ENCODE measurements around the gene GRM3.

GRM3 gene

DNA sequence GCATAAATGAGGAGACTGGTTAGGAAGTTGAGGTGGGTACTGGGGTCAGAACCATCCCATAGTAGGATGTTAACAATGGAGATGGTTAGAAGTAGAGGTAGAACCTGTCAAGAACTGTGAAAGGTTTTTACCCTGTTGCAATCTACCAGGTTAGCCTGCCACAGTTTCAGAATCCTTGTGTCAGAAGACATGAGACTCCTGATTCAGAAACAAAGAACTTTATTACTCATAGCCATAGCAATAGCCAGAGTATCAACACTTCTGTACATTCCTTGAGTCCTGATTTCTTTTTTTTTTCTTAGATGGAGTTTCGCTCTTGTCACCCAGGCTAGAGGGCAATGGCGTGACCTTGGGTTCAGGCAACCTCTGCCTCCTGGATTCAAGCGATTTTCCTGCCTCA is 200.9 kb downstream of the GRM3 start:
- no peak overlapping the region for H3K27ac Mint-ChIP-seq
- no peaks in the 10 kb centered on the region for H3K27me3 Mint-ChIP-seq (ENCODE audit: low read depth)
- H3K4me1 Mint-ChIP-seq (ENCODE audit: low read depth): no peaks in the 10 kb centered on the region
- H3K9me3 Mint-ChIP-seq: no peaks in the 10 kb centered on the region
- H3K4me3 Mint-ChIP-seq: no peak overlapping the region
- no peaks in the 10 kb centered on the region for H3K36me3 Mint-ChIP-seq (ENCODE audit: low read depth)
- no peak for DNase-seq (ENCODE audit: low spot score)

GRCh38 chr7:86846494-86847190 is 202.9 kb downstream of the GRM3 start:
- H3K4me3 Mint-ChIP-seq: no peak overlapping the region
- no peak for DNase-seq (ENCODE audit: low spot score)
- H3K27me3 Mint-ChIP-seq (ENCODE audit: low read depth): no peaks in the 10 kb centered on the region
- H3K4me1 Mint-ChIP-seq (ENCODE audit: low read depth): no peaks in the 10 kb centered on the region
- no peaks in the 10 kb centered on the region for H3K36me3 Mint-ChIP-seq (ENCODE audit: low read depth)
- no peak overlapping the region for H3K27ac Mint-ChIP-seq
- no peaks in the 10 kb centered on the region for H3K9me3 Mint-ChIP-seq

- H3K27me3 Mint-ChIP-seq (ENCODE audit: low read depth): no peaks in the 10 kb centered on the region
- no peak for DNase-seq (ENCODE audit: low spot score)
- no peak overlapping the region for H3K27ac Mint-ChIP-seq
- no peaks in the 10 kb centered on the region for H3K4me1 Mint-ChIP-seq (ENCODE audit: low read depth)
- no peaks in the 10 kb centered on the region for H3K9me3 Mint-ChIP-seq
- H3K4me3 Mint-ChIP-seq: no peak overlapping the region
- H3K36me3 Mint-ChIP-seq (ENCODE audit: low read depth): no peaks in the 10 kb centered on the region
Observed at GRCh38 chr7:86848226-86848625, 204.5 kb downstream of the GRM3 start.

DNA sequence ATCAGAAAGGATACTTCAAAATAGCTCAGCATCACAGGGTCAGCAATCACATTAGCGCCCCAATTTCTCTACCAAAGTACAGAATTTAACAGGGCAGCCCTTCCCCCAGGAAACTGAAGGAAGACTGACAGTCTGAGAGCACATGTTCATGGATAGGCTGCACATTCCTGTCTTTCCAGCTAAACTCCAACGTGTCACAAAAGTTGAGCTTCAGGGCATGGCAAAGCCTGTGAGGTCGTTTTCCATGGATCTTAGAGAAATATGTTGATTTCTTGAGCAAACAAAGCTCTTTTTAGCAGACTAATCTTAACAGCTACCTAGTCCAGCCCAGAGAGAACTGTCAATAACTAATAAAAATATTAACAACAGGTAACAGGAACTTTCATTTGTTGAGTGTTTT is 207.9 kb downstream of the GRM3 start:
- DNase-seq (ENCODE audit: low spot score): no peak
- H3K27me3 Mint-ChIP-seq (ENCODE audit: low read depth): no peaks in the 10 kb centered on the region
- no peaks in the 10 kb centered on the region for H3K4me1 Mint-ChIP-seq (ENCODE audit: low read depth)
- no peak overlapping the region for H3K27ac Mint-ChIP-seq
- H3K36me3 Mint-ChIP-seq (ENCODE audit: low read depth): no peaks in the 10 kb centered on the region
- H3K9me3 Mint-ChIP-seq: no peaks in the 10 kb centered on the region
- no peak overlapping the region for H3K4me3 Mint-ChIP-seq

- Mint-ChIP-seq H3K27ac (no peak overlapping the region), H3K4me3 (no peak overlapping the region), H3K36me3 (ENCODE audit: low read depth) (no peaks in the 10 kb centered on the region), H3K9me3 (no peaks in the 10 kb centered on the region), H3K4me1 (ENCODE audit: low read depth) (no peaks in the 10 kb centered on the region), H3K27me3 (ENCODE audit: low read depth) (no peaks in the 10 kb centered on the region)
- no peak for DNase-seq (ENCODE audit: low spot score)
Observed at GRCh38 chr7:86863452-86863851, 219.7 kb downstream of the GRM3 start.

- no peak overlapping the region for H3K4me3 Mint-ChIP-seq
- H3K9me3 Mint-ChIP-seq: no peaks in the 10 kb centered on the region
- no peaks in the 10 kb centered on the region for H3K36me3 Mint-ChIP-seq (ENCODE audit: low read depth)
- H3K27me3 Mint-ChIP-seq (ENCODE audit: low read depth): no peaks in the 10 kb centered on the region
- DNase-seq (ENCODE audit: low spot score): no peak
- no peaks in the 10 kb centered on the region for H3K4me1 Mint-ChIP-seq (ENCODE audit: low read depth)
- H3K27ac Mint-ChIP-seq: no peak overlapping the region
Observed at GRCh38 chr7:86867163-86867762, 223.6 kb downstream of the GRM3 start.

DNA sequence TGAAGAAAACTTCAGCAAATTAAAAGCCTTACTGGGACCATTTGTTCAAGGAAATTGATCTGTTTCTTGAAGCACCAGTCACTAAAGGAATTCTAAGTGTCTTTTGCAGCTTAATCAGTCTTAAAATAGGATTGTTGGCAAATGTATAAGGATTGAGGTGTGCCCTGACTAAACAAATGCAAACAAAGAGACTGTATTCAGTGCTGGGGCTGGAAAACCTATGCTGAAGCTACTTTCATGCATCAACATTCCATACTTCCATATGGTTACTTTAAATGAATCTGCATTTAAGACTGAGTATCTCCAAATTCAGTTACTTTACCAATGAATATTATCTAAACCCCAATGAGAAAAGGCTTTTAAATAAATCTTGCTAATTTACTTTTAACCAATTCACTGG is 232.4 kb downstream of the GRM3 start:
- no peak for DNase-seq (ENCODE audit: low spot score)
- Mint-ChIP-seq H3K4me1 (ENCODE audit: low read depth) (no peaks in the 10 kb centered on the region), H3K4me3 (no peak overlapping the region), H3K9me3 (no peaks in the 10 kb centered on the region), H3K27me3 (ENCODE audit: low read depth) (no peaks in the 10 kb centered on the region), H3K27ac (no peak overlapping the region), H3K36me3 (ENCODE audit: low read depth) (no peaks in the 10 kb centered on the region)

DNA sequence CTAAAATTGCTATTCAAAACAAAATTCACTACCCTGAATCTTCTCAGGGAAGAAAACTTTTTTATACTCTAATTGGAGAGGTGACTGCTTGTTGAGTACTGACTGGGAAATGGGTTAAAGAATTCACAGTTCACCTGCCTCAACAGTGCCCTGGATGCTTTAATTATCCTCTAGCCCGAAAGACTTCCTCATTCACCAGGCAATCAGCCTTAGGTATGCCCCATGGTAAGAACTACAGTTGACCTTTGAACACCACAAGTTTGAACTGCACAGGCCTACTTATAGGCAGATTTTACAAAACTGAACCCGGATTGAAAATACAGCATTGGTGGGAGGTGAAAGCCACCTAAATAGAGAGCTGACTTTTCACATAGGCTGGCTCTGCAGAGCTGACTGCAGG is 240.4 kb downstream of the GRM3 start:
- DNase-seq (ENCODE audit: low spot score): no peak
- no peak overlapping the region for H3K4me3 Mint-ChIP-seq
- H3K9me3 Mint-ChIP-seq: no peaks in the 10 kb centered on the region
- H3K27me3 Mint-ChIP-seq (ENCODE audit: low read depth): no peaks in the 10 kb centered on the region
- H3K27ac Mint-ChIP-seq: no peak overlapping the region
- H3K4me1 Mint-ChIP-seq (ENCODE audit: low read depth): no peaks in the 10 kb centered on the region
- no peaks in the 10 kb centered on the region for H3K36me3 Mint-ChIP-seq (ENCODE audit: low read depth)

DNA sequence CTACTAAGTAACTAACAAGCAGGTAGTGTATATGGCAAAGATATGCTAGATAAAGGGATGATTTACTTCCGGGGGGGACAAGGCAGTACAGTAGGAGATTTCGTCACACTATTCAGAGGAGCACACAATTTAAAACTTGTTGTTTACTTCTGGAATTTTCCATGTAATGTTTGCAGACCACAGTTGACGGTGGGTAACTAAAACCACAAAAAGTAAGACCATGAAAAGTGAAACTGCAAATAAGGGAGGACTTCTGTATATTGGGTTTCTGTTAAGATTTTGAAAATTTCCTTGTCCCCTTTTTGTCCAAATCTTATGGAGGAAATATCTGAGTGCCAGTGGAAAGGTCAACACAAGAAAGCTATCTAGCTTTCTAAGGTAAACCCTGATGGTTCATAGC is 245.8 kb downstream of the GRM3 start:
- Mint-ChIP-seq H3K9me3 (no peaks in the 10 kb centered on the region), H3K4me3 (no peak overlapping the region), H3K27ac (no peak overlapping the region), H3K27me3 (ENCODE audit: low read depth) (no peaks in the 10 kb centered on the region), H3K4me1 (ENCODE audit: low read depth) (no peaks in the 10 kb centered on the region), H3K36me3 (ENCODE audit: low read depth) (no peaks in the 10 kb centered on the region)
- DNase-seq (ENCODE audit: low spot score): no peak

- peaks cover 2% of the 10 kb centered on the region for H3K4me1 Mint-ChIP-seq (ENCODE audit: low read depth)
- H3K36me3 Mint-ChIP-seq (ENCODE audit: low read depth): no peaks in the 10 kb centered on the region
- no peak overlapping the region for H3K4me3 Mint-ChIP-seq
- no peaks in the 10 kb centered on the region for H3K9me3 Mint-ChIP-seq
- H3K27ac Mint-ChIP-seq: no peak overlapping the region
- no peaks in the 10 kb centered on the region for H3K27me3 Mint-ChIP-seq (ENCODE audit: low read depth)
- DNase-seq (ENCODE audit: low spot score): no peak
Observed at GRCh38 chr7:86898171-86898570, 254.5 kb downstream of the GRM3 start.

DNA sequence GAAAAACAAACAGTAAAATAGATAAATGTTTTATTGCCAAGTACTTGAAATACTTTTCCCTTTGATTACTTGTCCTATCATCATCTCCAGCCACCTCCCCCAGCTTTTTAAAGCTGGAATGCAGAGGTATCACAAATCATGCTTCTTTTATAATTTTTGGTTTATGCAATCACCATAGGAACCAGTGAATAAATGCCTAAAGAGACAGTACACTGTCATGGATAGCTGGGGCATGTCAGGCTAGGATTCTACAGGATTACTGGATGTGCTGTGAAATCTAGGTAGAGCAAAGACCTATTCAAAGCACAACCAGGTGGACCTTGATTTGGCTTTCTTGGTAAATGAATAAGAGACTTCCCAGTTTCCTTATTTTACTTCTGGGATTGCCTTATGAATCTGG is 257.2 kb downstream of the GRM3 start:
- Mint-ChIP-seq H3K4me1 (ENCODE audit: low read depth) (peaks cover 2% of the 10 kb centered on the region), H3K27me3 (ENCODE audit: low read depth) (no peaks in the 10 kb centered on the region), H3K4me3 (no peak overlapping the region), H3K9me3 (no peaks in the 10 kb centered on the region), H3K27ac (no peak overlapping the region), H3K36me3 (ENCODE audit: low read depth) (no peaks in the 10 kb centered on the region)
- no peak for DNase-seq (ENCODE audit: low spot score)

DNA sequence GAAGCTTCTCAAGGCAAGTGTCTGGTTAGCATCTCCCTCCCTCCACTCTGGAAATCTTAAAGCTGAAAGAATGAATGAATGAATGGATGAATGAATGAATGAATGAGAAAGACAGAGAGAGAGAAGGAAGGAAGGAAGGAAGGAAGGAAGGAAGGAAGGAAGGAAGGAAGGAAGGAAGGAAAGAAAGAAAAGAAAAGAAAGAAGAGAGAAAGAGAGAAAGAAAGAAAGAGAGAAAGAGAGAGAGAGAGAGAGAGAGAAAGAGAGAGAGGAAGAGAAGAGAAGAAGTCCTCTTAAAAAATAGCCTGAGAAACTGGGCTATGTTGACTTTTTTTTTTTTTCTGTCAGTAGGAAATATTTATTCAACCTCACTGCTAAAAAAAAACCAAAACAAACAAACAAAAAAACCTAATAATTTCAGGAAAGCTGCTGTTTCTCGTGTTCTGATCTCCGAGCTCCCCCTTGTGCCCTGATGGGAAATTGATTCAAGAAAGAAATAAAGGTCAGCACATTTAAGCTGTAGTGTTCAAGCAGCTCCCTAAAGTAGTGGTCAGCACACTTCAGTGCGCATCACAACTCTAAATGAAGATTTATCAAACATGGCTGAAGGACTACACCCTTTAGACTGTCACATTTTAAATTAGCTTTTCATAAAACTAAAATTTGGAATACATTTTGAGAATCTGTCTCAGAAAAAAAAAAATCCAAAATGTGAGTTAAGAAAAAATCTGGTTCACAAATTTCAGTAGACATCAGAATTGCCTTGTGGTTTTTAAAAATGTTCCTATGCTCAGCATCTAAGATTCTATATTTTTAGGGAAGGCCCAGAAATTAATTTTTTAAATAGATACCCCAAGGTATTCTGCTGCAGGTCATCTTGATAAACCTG is 261.5 kb downstream of the GRM3 start:
- no peaks in the 10 kb centered on the region for H3K9me3 Mint-ChIP-seq
- no peaks in the 10 kb centered on the region for H3K36me3 Mint-ChIP-seq (ENCODE audit: low read depth)
- H3K27me3 Mint-ChIP-seq (ENCODE audit: low read depth): no peaks in the 10 kb centered on the region
- no peak for DNase-seq (ENCODE audit: low spot score)
- H3K27ac Mint-ChIP-seq: no peak overlapping the region
- H3K4me1 Mint-ChIP-seq (ENCODE audit: low read depth): no peaks in the 10 kb centered on the region
- no peak overlapping the region for H3K4me3 Mint-ChIP-seq

- no peaks in the 10 kb centered on the region for H3K36me3 Mint-ChIP-seq (ENCODE audit: low read depth)
Observed at GRCh38 chr7:86908948-86909347, 265.2 kb downstream of the GRM3 start.

DNA sequence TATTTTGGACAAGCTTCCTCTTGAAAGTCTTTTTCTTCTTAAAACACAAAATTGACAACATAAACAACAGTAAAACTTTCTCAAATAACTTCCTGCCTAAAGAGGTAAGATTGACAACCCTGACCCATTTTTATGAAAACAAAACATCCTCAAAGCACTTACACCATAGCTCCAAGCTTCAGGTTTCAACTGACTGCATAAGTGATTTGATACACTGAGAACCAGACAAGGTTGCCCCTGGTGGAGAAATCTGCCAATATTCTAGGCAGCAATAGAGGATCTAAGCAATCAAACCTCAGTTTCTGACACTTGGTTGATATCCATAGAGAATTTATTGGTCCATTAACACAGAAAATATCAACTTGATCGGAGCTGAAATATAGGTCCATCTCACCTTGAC is 267.9 kb downstream of the GRM3 start:
- Mint-ChIP-seq H3K4me3 (no peak overlapping the region), H3K9me3 (no peaks in the 10 kb centered on the region), H3K4me1 (ENCODE audit: low read depth) (no peaks in the 10 kb centered on the region), H3K27ac (no peak overlapping the region), H3K36me3 (ENCODE audit: low read depth) (no peaks in the 10 kb centered on the region), H3K27me3 (ENCODE audit: low read depth) (no peaks in the 10 kb centered on the region)
- no peak for DNase-seq (ENCODE audit: low spot score)

More at GRCh38 chr7:86908948-86909347, 265.2 kb downstream of the GRM3 start:
- Mint-ChIP-seq H3K27me3 (ENCODE audit: low read depth) (no peaks in the 10 kb centered on the region), H3K4me3 (no peak overlapping the region), H3K27ac (no peak overlapping the region), H3K4me1 (ENCODE audit: low read depth) (no peaks in the 10 kb centered on the region), H3K9me3 (no peaks in the 10 kb centered on the region)
- DNase-seq (ENCODE audit: low spot score): no peak

All from T-helper 2 cell treated with Interferon-gamma antibody and Interleukin-4, amounts not matched to agents 5 μg/mL and 100 μg/mL, for 36 hours (primary cell).